Gastrocnemius medialis (tissue), 4 donors: ENCODE measurements around the gene ITPR2. TPM values are rescaled to one million over a fixed set of nuclear protein-coding genes. Genes with fewer than 3 reads are reported as not detected.
"Not testable (repeated sequence)": the region's sequence is repeated elsewhere in the genome, so short reads cannot be mapped to it uniquely, and the experiment has no call there.

Experiments
- ATAC-seq, 2 donors: fragments of 150-250 bp; one replicate each; pipeline ENCODE4 v1.9.1; 2016
- DNase-seq, 2 donors: peaks; one replicate each; pipeline ENCODE4 v3.0.0-alpha.2; 2019
- H3K27ac ChIP-seq, 4 donors: fragments of 200-600 bp; sonication (generic); 1 replicate in 1 of 4; 2 replicates in 3 of 4; pipeline ENCODE4 v1.5.1; 2016 to 2018; ENCODE audit warnings: mild to moderate bottlenecking in 2 of 4, moderate library complexity in 1 of 4
- H3K27me3 ChIP-seq, 3 donors: fragments of 200-600 bp; sonication (generic) in 2 of 3; 1 replicate in 1 of 3; 2 replicates in 2 of 3; pipeline versions ENCODE4 v1.5.1 to v1.6.0; 2016 to 2019; ENCODE audit warnings: mild to moderate bottlenecking in 1 of 3, moderate library complexity in 1 of 3
- H3K36me3 ChIP-seq, 2 donors: fragments of 200-600 bp; sonication (generic) in 1 of 2; one replicate each; pipeline ENCODE4 v1.5.1; 2017 to 2018
- H3K4me1 ChIP-seq, 2 donors: fragments of 200-600 bp; sonication (generic) in 1 of 2; one replicate each; pipeline ENCODE4 v1.5.1; 2016 to 2017; ENCODE audit warnings: mild to moderate bottlenecking in 2 of 2
- H3K4me3 ChIP-seq, 4 donors: fragments of 200-600 bp; sonication (generic) in 3 of 4; 1 replicate in 1 of 4; 2 replicates in 3 of 4; pipeline ENCODE4 v1.5.1; 2016 to 2019; ENCODE audit warnings: mild to moderate bottlenecking in 2 of 4
- H3K9me3 ChIP-seq, 3 donors: fragments of 200-600 bp; sonication (generic) in 2 of 3; 1 replicate in 1 of 3; 2 replicates in 2 of 3; pipeline ENCODE4 v1.5.1; 2016 to 2019
- CTCF ChIP-seq, 5 experiments: fragments of 450-650 bp in 3 of 5; fragments of 200-600 bp in 2 of 5; sonication (generic) in 2 of 5; IDR thresholded peaks in 4 of 5; conservative IDR thresholded peaks in 1 of 5; 1 replicate in 4 of 5; 2 replicates in 1 of 5; pipeline ENCODE4 v1.5.1; 2016 to 2019; ENCODE audit warnings: antibody characterized with exemption in 5 of 5, mild to moderate bottlenecking in 3 of 5, moderate library complexity in 3 of 5
- POLR2A ChIP-seq, 2 donors: fragments of 450-650 bp; IDR thresholded peaks; one replicate each; pipeline ENCODE4 v1.6.1; 2017; ENCODE audit warnings: antibody characterized with exemption in 2 of 2, mild to moderate bottlenecking in 2 of 2, moderate library complexity in 2 of 2
- in situ Hi-C, 4 donors: fragments of 200-750 bp; cut with MboI; loops; one replicate each; pipeline versions ENCODE4 v1.15.0 to v1.8.0; 2017; ENCODE audit warnings: low sequenced_read_pairs in 4 of 4
- intact Hi-C: fragments of 100-400 bp; cut with DNase I; formaldehyde crosslinking; loops from one replicate; pipeline ENCODE4 v1.15.1; 2023; ENCODE audit warnings: low total_unique reads
- total RNA-seq, 4 donors: library from RNA; depleted of rRNA; stranded (reverse); fragments of >200 nt; gene quantifications; one replicate each; pipeline versions ENCODE4 v1.1.0 to v1.2.3, GENCODE V29; 2016

The ITPR2 gene
- total RNA-seq, 4 donors from 2014 or later = 3.8 to 23.8 (median 4.1) TPM

- intact Hi-C loops (no loop called here), in situ Hi-C loops (no loop called here)
- H3K4me1 ChIP-seq = no peaks in the 10 kb centered on the region
- H3K9me3 ChIP-seq = no peaks in the 10 kb centered on the region
- TF ChIP-seq CTCF (IDR thresholded peaks at IDR 0.05 in 4 of 5, conservative IDR thresholded peaks at IDR 0.05 in 1 of 5) (no peak), POLR2A (IDR thresholded peaks at IDR 0.05) (no peak)
- H3K4me3 ChIP-seq = no peak overlapping the region
- ATAC-seq (no peak), DNase-seq (no peak)
- peaks cover 0 to 23% of the 10 kb centered on the region in 2 donors for H3K36me3 ChIP-seq
- no peaks in the 10 kb centered on the region for H3K27me3 ChIP-seq
- no peak overlapping the region for H3K27ac ChIP-seq
Measured at GRCh38 chr12:26683443-26683842, 149.6 kb downstream of the ITPR2 start.

GRCh38 chr12:26680727-26681455 lies 152.1 kb downstream of the ITPR2 start:
- H3K9me3 ChIP-seq = no peaks in the 10 kb centered on the region
- ATAC-seq = no peak
- in situ Hi-C loops = no loop called here

GRCh38 chr12:26678697-26679660 lies 154.0 kb downstream of the ITPR2 start:
- DNase-seq (no peak), ATAC-seq (no peak)
- Histone ChIP-seq H3K4me3 (no peak overlapping the region), H3K9me3 (no peaks in the 10 kb centered on the region), H3K36me3 (peaks cover 0 to 7% of the 10 kb centered on the region in 2 donors), H3K27ac (no peak overlapping the region), H3K27me3 (no peaks in the 10 kb centered on the region), H3K4me1 (no peaks in the 10 kb centered on the region)
- in situ Hi-C loops (no loop called here), intact Hi-C loops (no loop called here)
- no peak for TF ChIP-seq CTCF (IDR thresholded peaks at IDR 0.05 in 4 of 5, conservative IDR thresholded peaks at IDR 0.05 in 1 of 5)

More at GRCh38 chr12:26680727-26681455, 152.1 kb downstream of the ITPR2 start:
- DNase-seq = no peak
- H3K4me3 ChIP-seq = no peak overlapping the region
- no peaks in the 10 kb centered on the region for H3K27me3 ChIP-seq
- TF ChIP-seq POLR2A (IDR thresholded peaks at IDR 0.05) = no peak
- no peak for TF ChIP-seq CTCF (IDR thresholded peaks at IDR 0.05 in 4 of 5, conservative IDR thresholded peaks at IDR 0.05 in 1 of 5)
- H3K4me1 ChIP-seq = no peaks in the 10 kb centered on the region
- intact Hi-C loops = no loop called here
- no peak overlapping the region for H3K27ac ChIP-seq
- peaks cover 0 to 23% of the 10 kb centered on the region in 2 donors for H3K36me3 ChIP-seq

GRCh38 chr12:26671487-26671886 lies 161.5 kb downstream of the ITPR2 start:
- H3K27ac ChIP-seq, H3K27me3 ChIP-seq, H3K4me1 ChIP-seq, H3K4me3 ChIP-seq, ATAC-seq, intact Hi-C loops, H3K9me3 ChIP-seq, DNase-seq, H3K36me3 ChIP-seq: not testable (repeated sequence)
- in situ Hi-C loops = loop anchor here in 2 of 4 donors (25.0 kb wide), 3 partner anchors 234 to 1234 kb away; no protein-coding TSS in a partner anchor

GRCh38 chr12:26668847-26669246 lies 164.1 kb downstream of the ITPR2 start:
- no peak for ATAC-seq
- TF ChIP-seq POLR2A (IDR thresholded peaks at IDR 0.05) (no peak), CTCF (IDR thresholded peaks at IDR 0.05 in 4 of 5, conservative IDR thresholded peaks at IDR 0.05 in 1 of 5) (no peak)
- no peak for DNase-seq
- H3K27me3 ChIP-seq = no peaks in the 10 kb centered on the region
- no peaks in the 10 kb centered on the region for H3K9me3 ChIP-seq
- H3K27ac ChIP-seq = no peak overlapping the region
- H3K4me1 ChIP-seq = no peaks in the 10 kb centered on the region
- H3K36me3 ChIP-seq = no peaks in the 10 kb centered on the region
- no peak overlapping the region for H3K4me3 ChIP-seq
- in situ Hi-C loops = loop anchor here in 2 of 4 donors (25.0 kb wide), 3 partner anchors 232 to 1232 kb away; no protein-coding TSS in a partner anchor
- intact Hi-C loops = no loop called here
